Measurements from ENCODE around the gene YWHAE. TPM values are rescaled to one million over a fixed set of nuclear protein-coding genes. Genes with fewer than 3 reads are reported as not detected.

YWHAE gene
- total RNA-seq, 1 experiment from 2014 or later: 189 TPM

DNA sequence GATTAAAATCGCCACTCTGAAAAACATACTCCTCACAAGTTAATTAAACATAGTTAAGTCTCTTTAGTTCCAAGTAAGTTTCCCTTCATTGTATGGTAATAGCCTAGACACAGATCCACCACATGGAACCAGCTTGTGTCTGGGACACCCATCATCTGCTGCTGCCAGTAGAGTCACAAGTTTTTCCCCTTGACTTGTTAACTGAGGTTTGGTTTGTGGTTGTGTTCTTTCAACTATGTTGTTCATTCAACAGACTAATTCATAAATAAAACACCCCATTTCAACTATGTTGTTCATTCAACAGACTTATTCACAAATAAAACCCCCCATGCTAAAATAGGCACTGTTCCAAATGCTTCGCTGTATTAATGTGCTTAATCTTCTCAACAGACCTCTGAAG, 24.4 kb downstream of the YWHAE start:
- H3K9ac ChIP-seq (ENCODE audit: low read length): no peak overlapping the region
- H3K4me1 ChIP-seq (ENCODE audit: low read length): peaks cover 58% of the 10 kb centered on the region
- no peak overlapping the region for H2AFZ ChIP-seq (ENCODE audit: low read length)
- H3K9me2 ChIP-seq (replicated peaks; ENCODE audit: insufficient read depth, low read length): no peaks in the 10 kb centered on the region
- peaks cover 100% of the 10 kb centered on the region for H3K79me2 ChIP-seq (ENCODE audit: low read length)
- no peaks in the 10 kb centered on the region for H3K27me3 ChIP-seq (ENCODE audit: low read length)
- peaks cover 95% of the 10 kb centered on the region for H4K20me1 ChIP-seq (ENCODE audit: insufficient read depth, low read depth, low read length)
- no peak for DNase-seq
- H3K4me3 ChIP-seq (ENCODE audit: low read length): no peak overlapping the region
- no peaks in the 10 kb centered on the region for H3K9me3 ChIP-seq (ENCODE audit: low read length)
- H3K27ac ChIP-seq (ENCODE audit: low read length): no peak overlapping the region
- no peak overlapping the region for H3K4me2 ChIP-seq (ENCODE audit: low read depth, low read length, poor library complexity, severe bottlenecking)
- peaks cover 23% of the 10 kb centered on the region; the same call in 1 of the 2 replicates for H3K36me3 ChIP-seq (ENCODE audit: insufficient read depth, low read length)

DNA sequence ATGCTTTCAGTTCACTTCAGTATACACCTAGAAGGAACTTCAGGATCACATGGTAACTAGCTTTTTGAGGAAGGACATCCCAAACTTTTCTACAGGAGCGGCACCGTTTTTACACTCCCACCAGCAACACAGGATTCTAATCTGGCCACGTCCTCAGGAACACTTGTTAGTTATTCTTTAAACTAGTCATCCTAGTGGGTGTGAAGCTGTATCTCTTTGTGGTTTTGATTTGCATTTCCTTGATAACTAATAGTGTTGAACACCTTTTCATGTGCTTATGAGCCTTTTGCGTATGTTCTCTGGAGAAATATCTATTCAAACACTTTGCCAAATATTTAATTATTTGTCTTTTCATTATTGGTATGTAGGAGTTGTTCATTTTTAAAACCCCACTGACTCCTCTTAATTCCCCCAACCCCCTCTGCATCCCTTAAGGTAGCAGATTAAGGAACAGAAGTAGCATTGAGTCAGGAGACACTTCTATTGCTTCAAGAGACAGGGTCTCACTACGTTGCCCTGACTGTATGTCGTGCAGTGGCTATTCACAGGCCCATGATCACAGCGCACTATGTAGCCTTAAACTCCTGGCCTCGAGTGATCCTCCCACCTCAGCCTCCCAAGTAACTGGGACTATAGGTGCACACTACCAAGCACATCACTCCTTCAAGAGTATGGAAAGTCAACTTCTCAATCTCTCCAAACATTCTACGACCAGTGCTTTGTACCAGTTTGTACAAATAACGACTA, 25.4 kb downstream of the YWHAE start:
- Histone ChIP-seq H3K4me3 (ENCODE audit: low read length) (no peak overlapping the region), H2AFZ (ENCODE audit: low read length) (no peak overlapping the region), H3K9ac (ENCODE audit: low read length) (no peak overlapping the region), H3K27ac (ENCODE audit: low read length) (no peak overlapping the region), H3K79me2 (ENCODE audit: low read length) (peaks cover 100% of the 10 kb centered on the region), H3K4me2 (ENCODE audit: low read depth, low read length, poor library complexity, severe bottlenecking) (no peak overlapping the region), H3K9me3 (ENCODE audit: low read length) (no peaks in the 10 kb centered on the region), H4K20me1 (ENCODE audit: insufficient read depth, low read depth, low read length) (peaks cover 87% of the 10 kb centered on the region), H3K4me1 (ENCODE audit: low read length) (peaks cover 52% of the 10 kb centered on the region), H3K9me2 (replicated peaks; ENCODE audit: insufficient read depth, low read length) (no peaks in the 10 kb centered on the region), H3K36me3 (ENCODE audit: insufficient read depth, low read length) (peaks cover 22% of the 10 kb centered on the region; the same call in 1 of the 2 replicates), H3K27me3 (ENCODE audit: low read length) (no peaks in the 10 kb centered on the region)
- no peak for DNase-seq

DNA sequence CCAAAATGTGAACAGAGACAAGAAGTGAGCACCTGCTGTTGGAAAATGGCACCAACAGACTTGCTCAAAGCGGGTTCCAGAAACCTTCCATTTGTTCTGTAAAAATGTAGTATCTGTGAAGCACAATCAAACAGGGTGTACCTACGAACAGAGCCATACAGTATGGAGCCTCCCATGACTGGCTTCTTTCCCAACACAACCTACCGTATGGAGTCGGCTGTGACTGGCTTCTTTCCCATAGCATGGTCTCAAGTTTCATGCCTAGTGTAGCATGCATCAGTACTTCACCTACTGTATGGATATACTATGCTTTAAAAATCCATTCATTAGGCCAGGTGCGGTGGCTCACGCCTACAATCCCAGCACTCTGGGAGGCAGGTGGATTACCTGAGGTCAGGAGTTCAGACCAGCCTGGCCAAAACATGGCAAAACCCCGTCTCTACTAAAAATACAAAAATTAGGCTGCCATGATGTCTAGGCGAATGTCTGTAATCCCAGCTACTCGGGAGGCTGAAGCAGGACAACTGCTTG, 26.2 kb downstream of the YWHAE start:
- H3K4me2 ChIP-seq (ENCODE audit: low read depth, low read length, poor library complexity, severe bottlenecking): no peak overlapping the region
- H3K27ac ChIP-seq (ENCODE audit: low read length): no peak overlapping the region
- H3K9ac ChIP-seq (ENCODE audit: low read length): no peak overlapping the region
- no peaks in the 10 kb centered on the region for H3K9me2 ChIP-seq (replicated peaks; ENCODE audit: insufficient read depth, low read length)
- no peak for DNase-seq
- H4K20me1 ChIP-seq (ENCODE audit: insufficient read depth, low read depth, low read length): peaks cover 87% of the 10 kb centered on the region
- no peak overlapping the region for H2AFZ ChIP-seq (ENCODE audit: low read length)
- H3K9me3 ChIP-seq (ENCODE audit: low read length): no peaks in the 10 kb centered on the region
- peaks cover 13% of the 10 kb centered on the region; the same call in 1 of the 2 replicates for H3K36me3 ChIP-seq (ENCODE audit: insufficient read depth, low read length)
- no peaks in the 10 kb centered on the region for H3K27me3 ChIP-seq (ENCODE audit: low read length)
- peaks cover 44% of the 10 kb centered on the region for H3K4me1 ChIP-seq (ENCODE audit: low read length)
- H3K4me3 ChIP-seq (ENCODE audit: low read length): no peak overlapping the region
- H3K79me2 ChIP-seq (ENCODE audit: low read length): peaks cover 100% of the 10 kb centered on the region

DNA sequence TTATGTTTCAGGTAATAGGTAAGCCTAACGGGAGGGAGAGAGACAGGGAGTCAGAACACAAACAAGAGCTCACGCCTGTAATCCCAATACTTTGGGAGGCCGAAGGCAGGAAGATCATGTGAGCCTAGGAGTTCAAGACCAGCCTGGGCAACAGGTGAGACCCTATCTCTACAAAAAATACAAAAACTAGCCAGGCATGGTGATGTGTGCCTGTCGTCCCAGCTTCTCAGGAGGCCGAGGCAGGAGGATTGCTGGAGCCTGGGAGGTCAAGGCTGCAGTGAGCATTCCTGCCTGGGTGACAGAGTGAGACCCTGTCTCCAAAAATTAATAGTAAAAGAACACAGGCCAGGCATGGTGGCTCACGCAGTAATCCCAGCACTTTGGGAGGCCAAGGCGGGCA, 27.4 kb downstream of the YWHAE start:
- no peaks in the 10 kb centered on the region for H3K9me3 ChIP-seq (ENCODE audit: low read length)

DNA sequence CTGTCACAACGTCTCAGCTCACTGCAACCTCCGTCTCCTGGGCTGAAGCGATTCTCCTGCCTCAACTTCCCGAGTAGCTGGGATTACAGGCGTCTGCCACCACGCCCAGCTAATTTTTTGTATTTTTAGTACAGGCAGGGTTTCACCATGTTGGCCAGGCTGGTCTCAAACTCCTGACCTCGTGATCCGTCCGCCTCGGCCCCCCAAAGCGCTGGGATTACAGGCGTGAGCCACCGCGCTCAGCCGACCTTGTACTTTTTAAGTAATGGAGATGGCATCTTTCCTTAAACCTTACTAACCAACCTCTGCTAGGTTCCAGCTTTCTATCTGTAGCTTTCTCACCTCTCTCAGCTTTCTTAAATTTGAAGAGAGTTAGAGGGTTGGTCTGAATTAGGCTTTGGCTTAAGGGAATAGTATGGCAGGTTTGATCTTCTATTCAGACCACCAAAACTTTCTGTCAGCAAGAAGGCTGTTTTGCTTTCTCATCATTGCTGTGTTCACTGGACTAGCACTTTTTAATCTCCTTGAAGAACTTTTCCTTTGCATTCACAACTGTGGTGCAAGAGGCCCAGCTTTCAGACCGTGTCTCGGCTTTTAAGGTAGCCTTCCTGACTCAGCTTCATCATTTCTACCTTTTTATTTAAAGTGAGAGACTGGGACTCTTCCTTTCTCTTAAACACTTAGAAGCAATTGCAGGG, 28.0 kb downstream of the YWHAE start:
- Histone ChIP-seq H3K27ac (ENCODE audit: low read length) (no peak overlapping the region), H3K4me3 (ENCODE audit: low read length) (no peak overlapping the region), H3K9ac (ENCODE audit: low read length) (no peak overlapping the region), H3K79me2 (ENCODE audit: low read length) (peaks cover 100% of the 10 kb centered on the region), H2AFZ (ENCODE audit: low read length) (no peak overlapping the region), H3K9me2 (replicated peaks; ENCODE audit: insufficient read depth, low read length) (no peaks in the 10 kb centered on the region), H3K27me3 (ENCODE audit: low read length) (no peaks in the 10 kb centered on the region), H3K4me2 (ENCODE audit: low read depth, low read length, poor library complexity, severe bottlenecking) (no peak overlapping the region), H4K20me1 (ENCODE audit: insufficient read depth, low read depth, low read length) (peaks cover 77% of the 10 kb centered on the region), H3K36me3 (ENCODE audit: insufficient read depth, low read length) (peaks cover 13% of the 10 kb centered on the region; the same call in 1 of the 2 replicates), H3K9me3 (ENCODE audit: low read length) (no peaks in the 10 kb centered on the region), H3K4me1 (ENCODE audit: low read length) (peaks cover 28% of the 10 kb centered on the region)
- DNase-seq: no peak

More for the DNA sequence above, 27.4 kb downstream of the YWHAE start:
- Histone ChIP-seq H3K27ac (ENCODE audit: low read length) (no peak overlapping the region), H2AFZ (ENCODE audit: low read length) (no peak overlapping the region), H3K36me3 (ENCODE audit: insufficient read depth, low read length) (peaks cover 13% of the 10 kb centered on the region; the same call in 1 of the 2 replicates), H3K27me3 (ENCODE audit: low read length) (no peaks in the 10 kb centered on the region), H3K4me3 (ENCODE audit: low read length) (no peak overlapping the region), H3K4me1 (ENCODE audit: low read length) (peaks cover 34% of the 10 kb centered on the region), H3K9me2 (replicated peaks; ENCODE audit: insufficient read depth, low read length) (no peaks in the 10 kb centered on the region), H4K20me1 (ENCODE audit: insufficient read depth, low read depth, low read length) (peaks cover 79% of the 10 kb centered on the region), H3K79me2 (ENCODE audit: low read length) (peaks cover 100% of the 10 kb centered on the region), H3K4me2 (ENCODE audit: low read depth, low read length, poor library complexity, severe bottlenecking) (no peak overlapping the region), H3K9ac (ENCODE audit: low read length) (no peak overlapping the region)
- no peak for DNase-seq

DNA sequence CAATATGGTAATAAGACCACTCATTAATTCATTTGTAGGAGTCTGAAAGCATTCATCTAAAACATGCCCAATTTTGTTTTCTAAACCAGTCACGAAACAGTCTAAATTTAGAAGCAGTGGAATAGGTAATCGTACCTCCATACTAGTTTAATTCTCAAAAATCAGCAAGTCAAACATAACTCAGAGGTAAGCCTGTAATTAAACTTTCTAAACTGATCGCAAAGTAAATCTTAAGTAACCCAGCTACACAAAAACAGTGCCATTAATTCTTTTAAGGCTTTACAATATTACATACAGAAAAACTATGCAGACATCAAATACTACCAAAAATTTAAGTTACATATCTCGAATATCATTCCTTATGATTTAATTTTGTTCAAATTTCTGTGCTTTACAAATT, 31.4 kb downstream of the YWHAE start:
- peaks cover 26% of the 10 kb centered on the region for H3K4me1 ChIP-seq (ENCODE audit: low read length)
- H4K20me1 ChIP-seq (ENCODE audit: insufficient read depth, low read depth, low read length): peaks cover 62% of the 10 kb centered on the region
- H3K4me3 ChIP-seq (ENCODE audit: low read length): no peak overlapping the region
- no peaks in the 10 kb centered on the region for H3K9me3 ChIP-seq (ENCODE audit: low read length)
- H3K9ac ChIP-seq (ENCODE audit: low read length): no peak overlapping the region
- no peaks in the 10 kb centered on the region for H3K9me2 ChIP-seq (replicated peaks; ENCODE audit: insufficient read depth, low read length)
- DNase-seq: no peak
- H3K36me3 ChIP-seq (ENCODE audit: insufficient read depth, low read length): peaks cover 13% of the 10 kb centered on the region; the same call in 1 of the 2 replicates
- H3K27me3 ChIP-seq (ENCODE audit: low read length): no peaks in the 10 kb centered on the region
- H3K79me2 ChIP-seq (ENCODE audit: low read length): peaks cover 98% of the 10 kb centered on the region
- H2AFZ ChIP-seq (ENCODE audit: low read length): no peak overlapping the region
- no peak overlapping the region for H3K4me2 ChIP-seq (ENCODE audit: low read depth, low read length, poor library complexity, severe bottlenecking)
- H3K27ac ChIP-seq (ENCODE audit: low read length): no peak overlapping the region

DNA sequence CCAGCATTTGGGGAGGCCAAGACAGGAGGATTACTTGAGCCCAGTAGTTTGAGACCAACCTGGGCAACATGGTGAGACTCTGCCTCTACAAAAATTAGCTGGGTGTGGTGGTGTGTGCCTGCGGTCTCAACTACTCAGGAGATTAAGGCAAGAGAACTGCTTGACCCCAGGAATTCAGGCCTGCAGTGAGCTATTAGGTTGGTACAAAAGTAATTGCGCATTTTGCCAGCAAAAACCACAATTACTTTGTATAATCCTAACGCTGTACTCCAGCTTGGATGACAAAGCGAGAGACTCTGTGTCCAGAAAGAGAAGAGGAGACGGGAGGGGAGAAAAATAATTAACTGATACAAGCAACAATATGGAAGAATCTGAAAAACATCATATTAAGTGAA, 32.7 kb downstream of the YWHAE start:
- Histone ChIP-seq H3K4me2 (ENCODE audit: low read depth, low read length, poor library complexity, severe bottlenecking) (no peak overlapping the region), H3K36me3 (ENCODE audit: insufficient read depth, low read length) (peaks cover 18% of the 10 kb centered on the region; the same call in 1 of the 2 replicates), H3K27ac (ENCODE audit: low read length) (no peak overlapping the region), H3K9me2 (replicated peaks; ENCODE audit: insufficient read depth, low read length) (no peaks in the 10 kb centered on the region), H3K9ac (ENCODE audit: low read length) (no peak overlapping the region), H3K9me3 (ENCODE audit: low read length) (no peaks in the 10 kb centered on the region), H3K27me3 (ENCODE audit: low read length) (no peaks in the 10 kb centered on the region), H2AFZ (ENCODE audit: low read length) (no peak overlapping the region), H3K4me3 (ENCODE audit: low read length) (no peak overlapping the region), H3K4me1 (ENCODE audit: low read length) (peaks cover 36% of the 10 kb centered on the region), H3K79me2 (ENCODE audit: low read length) (peaks cover 98% of the 10 kb centered on the region), H4K20me1 (ENCODE audit: insufficient read depth, low read depth, low read length) (peaks cover 63% of the 10 kb centered on the region)
- no peak for DNase-seq

DNA sequence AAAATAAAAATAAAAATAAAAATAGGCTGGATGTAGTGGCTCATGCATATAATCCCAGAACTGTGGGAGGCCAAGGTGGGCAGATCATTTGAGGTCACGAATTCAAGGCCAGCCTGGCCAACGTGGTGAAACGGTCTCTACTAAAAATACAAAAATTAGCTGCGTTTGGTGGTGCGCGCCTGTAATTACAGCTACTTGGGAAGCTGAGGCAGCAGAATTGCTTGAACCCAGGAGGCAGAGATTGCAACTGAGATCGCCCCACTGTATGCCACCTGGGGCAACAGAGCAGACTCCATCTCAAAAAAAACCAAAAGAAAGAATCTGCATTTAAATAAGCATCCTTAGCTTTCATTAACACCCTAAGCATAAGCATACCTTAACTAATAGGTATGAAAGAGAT, 33.8 kb downstream of the YWHAE start:
- Histone ChIP-seq H3K27ac (ENCODE audit: low read length) (no peak overlapping the region), H3K9ac (ENCODE audit: low read length) (no peak overlapping the region), H3K9me3 (ENCODE audit: low read length) (no peaks in the 10 kb centered on the region), H3K36me3 (ENCODE audit: insufficient read depth, low read length) (peaks cover 27% of the 10 kb centered on the region; the same call in 1 of the 2 replicates), H2AFZ (ENCODE audit: low read length) (no peak overlapping the region), H3K4me1 (ENCODE audit: low read length) (peaks cover 36% of the 10 kb centered on the region), H3K4me3 (ENCODE audit: low read length) (no peak overlapping the region), H3K79me2 (ENCODE audit: low read length) (peaks cover 98% of the 10 kb centered on the region), H3K27me3 (ENCODE audit: low read length) (no peaks in the 10 kb centered on the region), H3K9me2 (replicated peaks; ENCODE audit: insufficient read depth, low read length) (no peaks in the 10 kb centered on the region), H4K20me1 (ENCODE audit: insufficient read depth, low read depth, low read length) (peaks cover 57% of the 10 kb centered on the region), H3K4me2 (ENCODE audit: low read depth, low read length, poor library complexity, severe bottlenecking) (no peak overlapping the region)
- DNase-seq: no peak
